Kidney capillary endothelial cell (primary cell): ENCODE results near the gene OR1S2.
"Not testable (repeated sequence)": the region's sequence is repeated elsewhere in the genome, so short reads cannot be mapped to it uniquely, and the experiment has no call there.

Experiments
- DNase-seq: peaks from one replicate; pipeline ENCODE4 v3.0.0-alpha.2; 2018; ENCODE audit warnings: low spot score

The OR1S2 gene

GRCh38 chr11:58204042-58204441 is at the start of gene OR1S2:
Gene OR1S2, minus strand, starts transcription at chr11:58204142. Its CDS starts 0 bp downstream, at chr11:58204142.
- no peak for DNase-seq

GRCh38 chr11:58243954-58244353 is 40.0 kb upstream of the OR1S2 start:
- no peak for DNase-seq

GRCh38 chr11:58227956-58228615 is 24.1 kb upstream of the OR1S2 start:
- no peak for DNase-seq

GRCh38 chr11:58222721-58223120 is 18.8 kb upstream of the OR1S2 start:
- no peak for DNase-seq

GRCh38 chr11:58216476-58216875 is 12.5 kb upstream of the OR1S2 start:
- DNase-seq: no peak

- DNase-seq: not testable (repeated sequence)
These were observed 8.5 kb upstream of the OR1S2 start, which contains the start of gene OR1S1 for GRCh38 chr11:58212420-58212819. Gene OR1S1, plus strand, starts transcription at chr11:58212720.

- no peak for DNase-seq
These were observed 4.7 kb downstream of the OR1S2 start for GRCh38 chr11:58199271-58199670.

- no peak for DNase-seq
These were observed 8.0 kb downstream of the OR1S2 start for GRCh38 chr11:58195939-58196338.

GRCh38 chr11:58193391-58193790 is 10.6 kb downstream of the OR1S2 start:
- no peak for DNase-seq

- DNase-seq: no peak
These were observed 11.7 kb downstream of the OR1S2 start for GRCh38 chr11:58192229-58192628.

GRCh38 chr11:58188770-58189169 is 15.2 kb downstream of the OR1S2 start, which contains the start of gene OR9Q2:
Gene OR9Q2, plus strand, starts transcription at chr11:58189070. Its CDS starts 1,421 bp downstream, at chr11:58190491.
- no peak for DNase-seq

GRCh38 chr11:58186938-58187337 is 17.0 kb downstream of the OR1S2 start:
- DNase-seq: no peak

- no peak for DNase-seq
These were observed 24.3 kb downstream of the OR1S2 start for GRCh38 chr11:58179648-58180047.

GRCh38 chr11:58178444-58178843 is 25.5 kb downstream of the OR1S2 start:
- no peak for DNase-seq

GRCh38 chr11:58177409-58178054 is 26.4 kb downstream of the OR1S2 start:
- DNase-seq: no peak

- DNase-seq: no peak
These were observed 38.3 kb downstream of the OR1S2 start for GRCh38 chr11:58165504-58166106.

GRCh38 chr11:58164990-58165389 is 39.0 kb downstream of the OR1S2 start:
- no peak for DNase-seq

- no peak for DNase-seq
These were observed 39.6 kb downstream of the OR1S2 start for GRCh38 chr11:58164389-58164788.
